Cardiac fibroblast (primary cell): ENCODE data around the gene LRBA.

Experiments
- DNase-seq, 2 donors: peaks; one replicate each; pipeline versions ENCODE4 v3.0.0 to v3.0.0-alpha.2; 2010; ENCODE audit warnings: low read depth in 2 of 2
- H3K4me3 ChIP-seq, 2 donors: replicated peaks in 1 of 2; 1 replicate in 1 of 2; 2 replicates in 1 of 2; pipeline ENCODE4 v1.5.1; 2011; ENCODE audit warnings: low read depth in 2 of 2, low read length in 2 of 2, mild to moderate bottlenecking in 2 of 2, moderate library complexity in 1 of 2
- TF ChIP-seq, protein P1 (sequence below): IDR thresholded peaks from one replicate; pipeline ENCODE4 v1.5.1; 2011; ENCODE audit warnings: low read depth, mild to moderate bottlenecking, low read length, inconsistent platforms

The LRBA gene

DNA sequence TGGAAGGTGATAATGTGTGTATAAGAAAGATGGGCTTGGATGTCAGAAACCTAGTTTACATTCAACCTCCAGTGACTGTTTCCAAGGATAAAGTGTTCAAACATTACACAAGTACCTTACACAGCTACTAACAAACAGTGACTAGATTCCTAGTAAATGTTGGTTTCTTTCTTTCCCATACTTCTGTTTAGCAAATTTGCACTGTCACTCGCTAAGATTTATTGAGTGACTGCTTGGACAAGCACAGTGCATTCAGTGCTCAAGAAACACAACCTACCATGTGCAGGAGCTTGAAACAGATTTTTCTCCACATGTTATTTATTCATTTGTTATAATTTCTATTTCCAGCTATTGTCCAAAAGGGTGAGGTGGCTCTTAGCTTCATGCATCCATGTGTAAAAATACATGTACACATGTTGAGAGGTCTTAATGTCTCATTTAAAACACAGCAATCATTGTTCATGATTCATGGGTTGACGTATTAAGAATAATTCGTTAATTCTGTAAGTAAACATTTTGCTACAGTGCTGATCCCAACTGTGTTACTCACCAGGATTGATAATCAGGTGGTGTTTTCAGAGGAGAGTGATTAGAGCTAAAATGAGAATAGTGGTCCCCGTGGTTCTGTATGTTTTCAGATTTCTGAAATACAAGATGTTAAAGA is 783.8 kb downstream of the LRBA start:
- DNase-seq = peak in 1 of 2 donors; percentile 43
- TF ChIP-seq, protein P1, sequence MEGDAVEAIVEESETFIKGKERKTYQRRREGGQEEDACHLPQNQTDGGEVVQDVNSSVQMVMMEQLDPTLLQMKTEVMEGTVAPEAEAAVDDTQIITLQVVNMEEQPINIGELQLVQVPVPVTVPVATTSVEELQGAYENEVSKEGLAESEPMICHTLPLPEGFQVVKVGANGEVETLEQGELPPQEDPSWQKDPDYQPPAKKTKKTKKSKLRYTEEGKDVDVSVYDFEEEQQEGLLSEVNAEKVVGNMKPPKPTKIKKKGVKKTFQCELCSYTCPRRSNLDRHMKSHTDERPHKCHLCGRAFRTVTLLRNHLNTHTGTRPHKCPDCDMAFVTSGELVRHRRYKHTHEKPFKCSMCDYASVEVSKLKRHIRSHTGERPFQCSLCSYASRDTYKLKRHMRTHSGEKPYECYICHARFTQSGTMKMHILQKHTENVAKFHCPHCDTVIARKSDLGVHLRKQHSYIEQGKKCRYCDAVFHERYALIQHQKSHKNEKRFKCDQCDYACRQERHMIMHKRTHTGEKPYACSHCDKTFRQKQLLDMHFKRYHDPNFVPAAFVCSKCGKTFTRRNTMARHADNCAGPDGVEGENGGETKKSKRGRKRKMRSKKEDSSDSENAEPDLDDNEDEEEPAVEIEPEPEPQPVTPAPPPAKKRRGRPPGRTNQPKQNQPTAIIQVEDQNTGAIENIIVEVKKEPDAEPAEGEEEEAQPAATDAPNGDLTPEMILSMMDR = no peak
- no peak overlapping the region for H3K4me3 ChIP-seq

DNA sequence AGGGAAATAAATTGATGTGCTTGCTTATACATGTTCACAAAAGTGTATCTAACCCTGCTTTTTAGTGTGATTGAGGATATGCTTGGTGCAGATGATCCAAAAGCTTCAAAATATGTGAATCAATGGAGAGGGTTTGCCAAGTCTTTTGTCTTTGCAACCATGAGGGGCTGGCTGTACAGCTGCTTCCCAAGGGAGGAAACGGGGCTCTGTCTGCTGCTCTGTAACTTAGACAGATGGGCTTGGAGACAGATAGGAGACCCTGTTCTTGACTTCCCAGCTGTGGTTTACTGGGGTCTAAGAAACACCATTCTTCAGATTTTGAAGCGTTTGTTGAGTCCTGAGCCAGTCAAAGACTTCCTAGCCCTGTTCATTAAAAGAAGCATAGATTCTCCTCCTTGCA is 784.5 kb downstream of the LRBA start:
- no peak for DNase-seq
- no peak overlapping the region for H3K4me3 ChIP-seq
- TF ChIP-seq, protein P1 = no peak

DNA sequence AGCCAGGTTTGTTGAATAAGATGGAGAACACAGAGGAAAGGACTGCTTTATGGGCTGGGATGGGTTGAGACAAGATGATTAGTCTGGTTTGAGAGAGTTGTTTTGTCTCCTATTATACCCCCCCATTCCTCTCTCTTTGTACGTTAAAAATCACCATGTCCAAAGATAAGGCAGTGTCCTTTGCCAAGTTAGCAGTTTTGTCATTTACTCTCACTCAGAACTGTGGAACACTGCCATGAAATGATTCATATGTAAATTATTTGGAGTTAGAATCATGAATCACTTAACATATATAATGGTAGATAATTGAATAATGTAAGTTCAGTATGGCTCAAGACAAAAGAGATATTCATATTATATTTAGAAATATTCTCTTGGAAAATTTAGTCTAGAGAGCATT is 785.6 kb downstream of the LRBA start:
- no peak overlapping the region for H3K4me3 ChIP-seq
- peak; percentile 79 to 83 for DNase-seq
- TF ChIP-seq, protein P1 = no peak

DNA sequence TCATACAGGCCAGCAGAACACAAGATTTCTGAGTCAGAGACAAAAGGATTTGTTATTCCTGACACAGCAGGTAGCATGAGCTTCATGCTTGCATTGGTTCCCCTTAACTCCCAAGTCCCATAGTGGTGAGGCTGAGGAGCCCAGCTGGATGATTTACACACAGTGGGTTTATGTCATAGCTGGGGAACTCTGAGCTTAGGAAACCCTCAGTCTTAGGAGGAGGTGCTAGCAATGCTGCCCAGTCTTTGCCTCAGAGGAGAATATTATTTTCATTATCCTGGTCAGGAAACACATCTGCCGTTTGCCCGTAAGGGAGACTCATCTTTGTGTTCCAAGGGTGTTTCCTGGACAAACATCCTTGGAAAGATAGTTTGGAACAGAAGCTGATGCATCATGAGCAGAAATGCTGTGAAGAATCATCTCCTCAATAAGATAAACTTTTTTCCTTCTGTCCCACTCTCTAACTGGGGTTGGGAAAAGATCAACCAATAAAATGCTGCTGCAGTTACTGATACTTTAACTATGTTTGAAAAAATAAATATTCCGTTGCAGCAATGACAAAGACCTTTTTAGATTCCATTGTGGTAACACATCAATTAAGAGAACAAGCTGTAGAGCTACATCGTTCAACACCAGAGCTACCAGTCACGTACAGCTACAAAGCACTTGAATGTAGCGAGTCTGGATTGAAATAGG is 790.0 kb downstream of the LRBA start:
- peak; percentile 71 to 95 for DNase-seq
- TF ChIP-seq, protein P1 = no peak
- H3K4me3 ChIP-seq = peak overlapping the region in 1 of 2 donors; percentile 24

DNA sequence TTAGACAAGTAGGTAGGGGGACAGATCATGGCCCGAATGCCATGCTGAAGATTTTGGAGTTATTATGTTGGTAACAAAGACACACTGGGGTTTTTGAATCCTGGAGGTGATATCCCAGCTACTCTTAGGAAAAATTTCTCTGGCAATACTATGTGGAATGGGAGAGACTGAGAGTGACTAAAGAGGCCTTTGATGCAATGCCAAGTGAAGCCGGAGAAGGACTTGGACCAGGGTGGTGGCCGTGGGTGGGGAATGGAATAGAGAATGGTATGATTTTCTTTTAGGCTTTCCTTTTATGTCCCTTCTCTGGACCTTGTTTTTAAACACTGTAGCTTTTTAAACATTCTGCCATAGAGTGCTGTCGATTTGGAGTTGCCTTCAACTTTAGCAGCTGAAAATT is 795.2 kb downstream of the LRBA start:
- TF ChIP-seq, protein P1 = no peak
- no peak overlapping the region for H3K4me3 ChIP-seq
- peak in 1 of 2 donors; percentile 21 for DNase-seq

DNA sequence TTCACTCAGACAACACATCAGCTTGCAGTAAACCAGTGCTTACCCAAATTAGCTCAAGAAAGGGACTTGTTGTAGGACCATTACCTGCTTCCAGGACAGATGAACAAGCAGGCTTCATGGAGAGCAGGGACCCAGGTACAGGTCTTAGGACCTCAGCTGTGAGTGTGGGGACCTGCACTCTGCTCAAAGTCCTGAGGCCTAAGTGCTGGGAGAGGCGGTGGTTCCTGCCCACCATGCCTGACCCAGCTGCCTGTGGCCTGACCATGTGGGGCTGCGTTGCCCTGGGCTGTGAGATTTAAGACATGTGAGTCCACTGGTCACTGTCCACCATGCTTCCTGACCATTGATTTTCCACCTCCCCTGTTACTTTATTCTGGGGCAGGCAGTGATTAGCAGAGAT is 796.6 kb downstream of the LRBA start:
- TF ChIP-seq, protein P1 = no peak
- H3K4me3 ChIP-seq = no peak overlapping the region

More for the DNA sequence above, 796.6 kb downstream of the LRBA start:
- DNase-seq = no peak
